NCI-H2196 (cell line): ENCODE measurements around the gene GLYATL3.
"Not testable (repeated sequence)": the region's sequence is repeated elsewhere in the genome, so short reads cannot be mapped to it uniquely, and the experiment has no call there.

Experiments used
- DNase-seq: peaks from one replicate; lab custom pipeline; 2025; ENCODE audit not compliant: unreplicated experiment; lab: John Stamatoyannopoulos, UW

Gene GLYATL3

DNA sequence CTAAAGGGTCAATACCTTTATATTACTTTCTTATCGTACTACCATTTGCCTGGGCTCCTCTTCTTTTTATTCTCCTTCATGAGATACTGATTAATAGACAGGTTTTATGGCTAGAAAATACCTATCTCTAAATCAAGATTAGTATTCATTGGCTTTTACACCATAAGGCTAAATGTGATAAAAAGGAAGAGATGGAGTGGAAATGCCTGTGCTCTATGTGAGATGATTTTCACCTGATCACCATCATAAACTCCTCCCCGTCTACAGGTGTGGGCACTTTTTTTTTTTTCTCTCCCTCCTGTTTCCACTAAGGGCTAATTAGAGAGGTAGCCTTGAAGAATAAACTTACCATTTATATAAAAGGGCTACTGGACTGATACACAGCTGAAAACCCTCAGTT lies at the start of gene GLYATL3:
Gene GLYATL3, plus strand, starts transcription at position 301 of the 400 bp plus-strand sequence. CDS start 12,068 bp downstream, outside the sequence.
- no peak for DNase-seq

DNA sequence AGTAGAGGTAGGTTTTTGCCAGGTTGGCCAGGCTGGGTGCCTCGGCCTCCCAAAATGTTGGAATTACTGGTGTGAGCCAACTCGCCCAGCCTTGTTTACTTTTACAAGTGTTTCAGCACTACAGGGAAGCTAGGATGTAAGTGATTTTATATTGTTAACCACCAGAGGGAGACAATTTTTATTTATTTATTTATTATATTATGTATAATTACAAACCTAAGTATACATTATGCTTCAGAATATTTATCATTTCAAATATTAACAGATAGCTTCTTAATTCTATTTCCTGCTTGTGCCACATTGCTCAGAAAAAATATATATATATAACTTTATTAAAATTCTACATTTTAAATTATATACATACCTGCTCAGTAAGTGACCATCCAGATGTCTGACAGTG lies 46.5 kb upstream of the GLYATL3 start:
- no peak for DNase-seq

DNA sequence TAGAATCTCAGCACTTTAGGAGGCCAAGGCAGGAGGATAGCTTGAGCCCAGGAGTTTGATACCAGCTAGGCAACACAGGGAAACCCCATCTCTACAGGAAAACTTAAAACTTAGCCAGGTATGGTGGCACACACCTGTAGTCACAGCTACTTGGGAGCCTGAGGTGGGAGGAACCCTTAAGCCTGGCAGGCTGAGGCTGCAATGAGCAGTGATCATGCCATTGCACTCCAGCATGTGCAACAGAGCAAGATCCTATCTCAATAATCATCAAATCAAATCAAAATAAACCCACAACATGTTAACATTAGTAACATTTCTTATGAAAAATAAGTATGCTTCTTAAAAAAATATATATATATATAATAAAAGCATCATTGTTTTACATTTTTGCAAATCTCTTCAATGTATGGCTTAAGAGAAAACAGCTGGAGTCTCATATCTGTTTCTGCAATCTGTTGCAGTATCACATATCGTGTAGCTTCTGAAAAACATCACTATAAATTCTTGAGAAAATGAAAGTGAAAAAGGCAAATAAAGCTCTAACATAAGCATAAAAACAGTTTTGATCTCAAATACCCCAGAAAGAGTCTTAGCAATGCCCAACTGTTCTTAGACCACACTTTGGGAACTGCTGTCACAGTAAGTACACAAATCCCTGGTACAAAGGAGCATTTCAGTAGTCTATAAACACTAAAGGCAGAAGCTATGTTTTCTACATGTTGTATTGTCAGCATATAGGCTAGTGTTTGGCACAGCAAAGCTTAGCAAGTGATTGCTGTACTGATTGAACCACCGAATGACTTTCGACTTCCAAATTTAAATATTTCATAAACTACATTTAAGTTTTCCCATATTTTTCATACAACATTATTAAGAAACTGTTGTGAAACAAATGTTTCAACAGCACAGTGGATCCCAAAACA lies 44.7 kb upstream of the GLYATL3 start:
- DNase-seq: no peak

DNA sequence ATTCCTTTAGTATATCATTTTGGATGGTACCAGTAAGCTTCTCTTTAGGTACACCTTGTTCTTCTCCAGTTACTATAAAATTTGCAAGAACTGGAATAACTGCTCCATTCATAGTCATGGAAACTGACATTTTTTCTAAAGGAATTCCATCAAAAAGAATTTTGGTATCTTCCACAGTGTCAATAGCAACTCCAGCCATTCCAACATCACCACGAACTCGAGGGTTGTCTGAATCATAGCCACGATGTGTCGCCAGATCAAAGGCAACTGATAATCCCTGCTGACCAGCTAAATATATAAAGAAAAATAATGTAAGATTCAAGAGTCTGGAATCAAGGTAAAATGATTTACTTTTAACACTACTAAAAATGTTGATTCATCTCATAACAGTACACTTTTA lies 42.0 kb upstream of the GLYATL3 start:
- no peak for DNase-seq

DNA sequence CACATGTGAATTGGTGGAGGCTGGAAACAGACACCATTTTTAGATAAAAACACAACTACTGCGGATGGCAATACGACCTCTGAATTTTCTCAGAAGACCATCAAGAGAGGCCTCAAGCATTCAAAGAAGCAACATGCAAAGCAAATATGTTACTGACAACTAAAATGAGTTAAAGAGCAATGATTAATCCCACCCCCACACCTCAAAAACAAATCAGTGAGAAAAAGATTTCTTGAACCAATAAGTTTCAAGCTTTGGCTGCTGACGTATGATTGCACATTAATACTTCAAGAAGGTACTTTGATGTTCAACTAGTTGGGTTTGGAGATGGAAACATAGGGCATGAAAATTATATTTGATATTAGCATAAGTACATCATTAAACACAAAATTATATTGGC lies 37.7 kb upstream of the GLYATL3 start:
- no peak for DNase-seq

DNA sequence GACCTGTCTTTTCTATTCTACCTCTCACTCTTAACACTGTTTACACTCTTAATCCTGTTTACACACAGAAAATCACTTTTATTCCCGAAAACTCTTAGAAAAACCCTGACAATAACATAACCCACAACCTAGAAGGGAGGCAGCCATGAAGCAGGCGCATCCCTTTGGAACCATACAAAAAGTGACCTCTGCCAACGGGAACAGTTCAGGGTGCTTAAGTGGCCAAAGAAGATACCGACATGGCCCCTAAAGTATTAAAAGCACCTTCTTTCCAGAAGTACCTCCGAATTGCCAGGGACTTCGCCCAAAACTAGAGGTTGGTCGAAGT lies 37.2 kb upstream of the GLYATL3 start:
- no peak for DNase-seq

DNA sequence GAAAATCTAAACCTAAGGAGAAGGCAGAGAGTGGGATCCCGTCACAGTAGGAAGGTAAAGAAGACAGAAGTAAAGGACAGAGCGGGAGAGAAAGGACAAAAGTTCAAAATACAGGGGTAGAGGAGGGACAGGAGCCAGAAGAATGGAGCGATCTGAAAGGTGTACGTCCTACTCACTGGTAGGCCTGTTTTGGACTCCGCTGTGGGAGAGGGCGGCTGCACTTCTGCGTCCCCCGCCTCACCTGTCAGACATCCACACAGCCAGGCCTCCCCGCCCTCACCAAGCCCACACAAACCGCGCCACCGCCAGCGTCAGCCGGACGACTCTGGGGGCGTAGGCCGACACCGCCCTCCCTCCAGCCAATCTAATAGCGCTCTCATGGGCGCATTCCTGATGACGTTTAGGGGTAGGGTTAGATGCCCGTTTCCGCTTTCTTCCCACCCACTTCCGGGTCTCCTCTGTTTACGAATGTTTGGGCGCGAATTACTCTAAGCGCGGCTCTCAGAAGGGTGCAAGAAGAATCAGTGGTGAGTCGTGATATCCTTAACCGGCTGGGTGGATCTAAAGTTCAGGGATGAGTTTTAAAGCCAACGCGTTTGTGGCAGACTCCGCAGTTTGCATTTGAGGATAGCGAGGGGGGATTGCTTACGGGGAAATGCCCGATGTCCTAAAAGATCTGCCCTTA lies 36.7 kb upstream of the GLYATL3 start, which contains the start of the genes CENPQ and MMUT:
Gene CENPQ, plus strand, starts transcription at position 444 of the 685 bp plus-strand sequence. CDS start 6,807 bp downstream, outside the sequence.
Gene MMUT, minus strand, starts transcription at position 327 of the 685 bp plus-strand sequence. CDS start 3,787 bp downstream, outside the sequence.
- peak; percentile 96 for DNase-seq

DNA sequence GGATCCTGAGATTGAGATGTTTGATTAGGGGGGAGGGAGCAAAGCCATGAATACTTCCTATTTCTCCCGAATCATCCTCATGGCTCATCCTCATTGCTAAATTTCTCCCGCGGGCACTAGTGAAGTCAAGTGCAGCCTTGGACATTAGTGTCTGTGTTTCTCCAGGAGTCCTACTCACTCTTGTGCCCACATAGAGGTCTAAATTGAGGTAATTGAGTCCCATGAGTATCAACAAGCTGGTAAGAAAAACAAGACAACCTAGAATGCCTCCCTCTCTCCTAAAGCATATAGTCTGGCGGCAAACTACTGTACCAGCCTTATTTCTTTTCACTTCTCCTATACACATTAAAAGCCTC lies 36.1 kb upstream of the GLYATL3 start:
- no peak for DNase-seq

DNA sequence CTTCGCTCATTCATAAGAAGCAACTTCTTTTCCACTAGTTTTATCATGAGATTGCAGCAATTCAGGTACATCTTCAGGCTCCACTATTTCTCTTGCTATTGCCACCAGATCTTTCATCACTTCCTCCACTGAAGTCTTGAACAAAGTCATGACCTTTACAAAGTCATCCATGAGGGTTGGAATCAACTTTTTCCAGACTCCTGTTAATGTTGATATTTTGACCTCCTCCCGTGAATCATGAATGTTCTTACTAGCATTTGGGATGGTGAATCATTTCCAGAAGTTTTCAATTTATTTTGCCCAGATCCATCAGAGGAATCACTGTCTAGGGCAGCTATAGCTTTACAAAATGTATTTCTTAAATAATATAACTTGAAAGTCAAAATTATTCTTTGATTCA lies 35.0 kb upstream of the GLYATL3 start:
- no peak for DNase-seq

DNA sequence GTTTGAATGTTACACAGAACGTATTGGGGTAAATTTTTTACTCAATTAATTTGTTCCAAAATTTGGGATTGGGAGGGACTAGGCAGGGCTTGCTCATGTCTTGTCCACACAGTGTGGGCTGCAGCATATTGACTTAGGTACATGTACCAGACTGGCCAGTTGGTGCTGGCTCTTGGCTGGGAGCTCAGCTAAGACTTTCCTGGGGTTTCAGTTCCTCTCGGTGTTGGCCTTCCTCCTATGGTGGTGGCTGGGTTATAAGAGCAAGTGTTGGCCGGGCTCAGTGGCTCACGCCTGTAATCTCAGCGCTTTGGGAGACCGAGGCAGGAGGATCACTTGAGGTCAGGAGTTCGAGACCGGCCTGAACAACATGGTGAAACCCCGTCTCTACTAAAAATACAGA lies 31.7 kb upstream of the GLYATL3 start:
- no peak for DNase-seq

DNA sequence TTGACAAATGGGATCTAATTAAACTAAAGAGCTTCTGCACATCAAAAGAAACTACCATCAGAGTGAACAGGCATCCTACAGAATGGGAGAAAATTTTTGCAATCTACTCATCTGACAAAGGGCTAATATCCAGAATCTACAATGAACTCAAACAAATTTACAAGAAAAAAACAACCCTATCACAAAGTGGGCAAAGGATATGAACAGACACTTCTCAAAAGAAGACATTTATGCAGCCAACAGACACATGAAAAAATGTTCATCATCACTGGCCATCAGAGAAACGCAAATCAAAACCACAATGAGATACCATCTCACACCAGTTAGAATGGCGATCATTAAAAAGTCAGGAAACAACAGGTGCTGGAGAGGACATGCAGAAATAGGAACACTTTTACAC lies 23.2 kb upstream of the GLYATL3 start:
- DNase-seq: not testable (repeated sequence)

DNA sequence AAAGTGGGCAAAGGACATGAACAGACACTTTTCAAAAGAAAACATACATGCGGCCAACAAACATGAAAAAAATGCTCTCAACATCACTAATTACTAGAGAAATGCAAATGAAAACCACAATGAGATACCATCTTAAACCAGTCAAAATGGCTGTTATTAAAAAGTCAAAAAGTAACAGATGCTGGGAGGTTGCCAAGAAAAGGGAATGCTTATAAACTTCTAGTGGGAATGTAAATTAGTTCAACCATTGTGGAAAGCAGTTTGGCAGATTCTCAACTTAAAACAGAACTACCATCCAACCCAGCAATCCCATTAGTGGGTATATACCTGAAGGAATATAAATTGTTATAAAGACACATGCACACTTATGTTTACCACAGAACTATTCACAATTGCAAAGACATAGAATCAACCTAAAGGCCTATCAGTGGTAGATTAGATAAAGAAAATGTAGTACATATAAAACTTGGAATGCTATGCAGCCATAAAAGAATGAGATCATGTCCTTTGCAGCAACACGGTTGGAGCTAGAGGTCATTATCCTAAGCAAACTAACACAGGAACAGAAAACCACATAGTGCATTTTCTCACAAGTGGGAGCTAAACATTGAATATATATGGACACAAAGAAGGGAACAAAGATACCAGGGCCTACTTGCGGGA lies 20.3 kb upstream of the GLYATL3 start:
- DNase-seq: no peak

DNA sequence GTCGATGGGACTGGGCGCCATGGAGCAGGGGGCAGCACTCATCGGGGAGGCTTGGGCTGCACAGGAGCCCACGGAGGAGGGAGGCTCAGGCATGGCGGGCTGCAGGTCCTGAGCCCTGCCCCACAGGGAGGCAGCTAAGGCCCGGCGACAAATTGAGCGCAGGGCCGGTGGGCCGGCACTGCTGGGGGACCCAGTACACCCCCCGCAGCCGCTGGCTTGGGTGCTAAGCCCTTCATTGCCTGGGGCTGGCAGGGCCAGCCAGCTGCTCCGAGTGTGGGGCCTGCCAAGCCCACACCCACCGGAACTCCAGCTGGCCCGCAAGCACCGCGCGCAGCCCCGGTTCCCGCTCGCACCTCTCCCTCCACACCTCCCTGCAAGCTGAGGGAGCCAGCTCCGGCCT lies 17.9 kb upstream of the GLYATL3 start:
- DNase-seq: not testable (repeated sequence)

DNA sequence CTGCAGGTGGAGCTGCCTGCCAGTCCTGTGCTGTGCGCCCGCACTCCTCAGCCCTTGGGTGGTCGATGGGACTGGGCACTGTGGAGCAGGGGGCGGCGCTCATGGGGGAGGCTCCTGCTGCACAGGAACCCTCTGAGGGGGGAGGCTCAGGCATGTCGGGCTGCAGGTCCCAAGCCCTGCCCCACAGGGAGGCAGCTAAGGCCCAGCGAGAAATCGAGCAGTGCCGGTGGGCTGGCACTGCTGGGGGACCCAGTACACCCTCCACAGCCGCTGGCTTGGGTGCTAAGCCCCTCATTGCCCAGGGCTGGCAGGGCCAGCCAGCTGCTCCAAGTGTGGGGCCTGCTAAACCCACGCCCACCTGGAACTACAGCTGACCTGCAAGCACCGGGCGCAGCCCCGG lies 16.3 kb upstream of the GLYATL3 start:
- DNase-seq: not testable (repeated sequence)

DNA sequence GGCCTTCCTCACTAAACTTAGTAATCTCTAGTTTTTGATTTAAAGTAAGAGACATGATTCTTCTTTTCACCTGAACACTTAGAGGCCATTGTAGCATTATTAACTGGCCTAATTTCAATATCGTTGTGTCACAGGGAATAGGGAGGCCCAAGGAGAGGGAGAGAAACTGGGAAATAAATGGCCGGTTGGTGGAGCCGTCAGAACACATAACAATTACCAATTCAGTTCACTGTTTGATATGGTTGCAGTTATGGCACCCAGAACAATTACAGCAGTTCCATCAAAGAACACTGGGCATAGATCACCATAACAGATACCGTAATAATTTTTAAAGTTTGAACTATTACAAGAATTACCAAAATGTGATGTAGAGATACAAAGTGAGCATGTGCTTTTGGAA lies 9.1 kb upstream of the GLYATL3 start:
- no peak for DNase-seq

DNA sequence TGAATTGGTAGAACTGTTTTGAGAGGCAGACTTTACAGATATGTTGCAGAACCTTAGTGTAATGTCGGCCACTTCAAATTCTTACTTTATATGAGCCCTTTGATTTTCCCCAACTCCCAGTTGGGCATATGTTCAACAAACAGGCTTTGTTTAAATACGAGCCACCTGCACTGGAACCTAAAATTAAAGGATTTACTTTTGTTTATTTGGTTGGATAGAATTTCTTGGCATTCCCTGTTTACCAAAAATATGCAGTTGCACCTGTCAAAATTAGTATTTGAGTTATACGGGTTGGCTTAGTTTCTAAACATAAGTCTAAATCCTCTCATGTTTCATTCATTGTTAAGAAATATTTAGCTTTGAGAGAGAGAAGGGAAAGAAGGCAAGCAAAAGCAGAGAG lies 2.4 kb upstream of the GLYATL3 start:
- peak; percentile 52 for DNase-seq

DNA sequence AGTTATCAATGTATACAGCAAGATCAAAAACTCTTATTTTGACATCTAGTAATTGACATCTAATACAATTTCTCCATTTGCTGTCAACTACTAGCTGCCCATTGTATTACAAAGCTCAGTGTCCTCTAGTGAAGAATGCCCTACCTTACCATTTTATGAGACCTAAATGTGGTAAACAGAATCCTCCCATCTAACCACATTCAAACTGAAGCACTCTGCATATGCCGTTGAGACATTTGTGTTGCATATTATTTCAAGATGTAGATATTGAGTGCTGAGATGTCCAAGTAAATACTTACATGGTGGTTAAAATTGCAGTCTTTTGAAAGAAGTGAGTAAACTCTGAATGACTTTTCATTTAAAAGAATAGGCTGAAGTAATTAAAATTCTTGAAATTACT lies 597 bp upstream of the GLYATL3 start:
- DNase-seq: peak; percentile 15

DNA sequence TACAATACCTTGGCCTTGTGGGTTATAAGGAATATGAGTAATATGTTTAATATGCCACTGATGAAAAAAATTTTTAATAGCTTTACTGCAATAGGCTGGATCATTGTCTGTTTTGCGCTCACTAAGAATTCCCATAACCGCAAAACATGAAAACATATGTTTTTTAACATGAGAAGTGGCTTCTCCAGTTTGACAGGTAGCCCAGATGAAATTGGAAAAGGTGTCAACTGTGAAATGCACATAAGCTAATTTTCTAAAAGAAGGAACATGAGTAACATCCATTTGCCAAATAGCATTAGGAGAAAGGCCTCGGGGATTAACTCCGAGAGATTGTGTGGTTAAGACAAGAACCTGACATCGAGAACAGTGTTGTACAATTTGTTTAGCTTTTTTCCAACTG lies 4.9 kb downstream of the GLYATL3 start:
- DNase-seq: no peak

DNA sequence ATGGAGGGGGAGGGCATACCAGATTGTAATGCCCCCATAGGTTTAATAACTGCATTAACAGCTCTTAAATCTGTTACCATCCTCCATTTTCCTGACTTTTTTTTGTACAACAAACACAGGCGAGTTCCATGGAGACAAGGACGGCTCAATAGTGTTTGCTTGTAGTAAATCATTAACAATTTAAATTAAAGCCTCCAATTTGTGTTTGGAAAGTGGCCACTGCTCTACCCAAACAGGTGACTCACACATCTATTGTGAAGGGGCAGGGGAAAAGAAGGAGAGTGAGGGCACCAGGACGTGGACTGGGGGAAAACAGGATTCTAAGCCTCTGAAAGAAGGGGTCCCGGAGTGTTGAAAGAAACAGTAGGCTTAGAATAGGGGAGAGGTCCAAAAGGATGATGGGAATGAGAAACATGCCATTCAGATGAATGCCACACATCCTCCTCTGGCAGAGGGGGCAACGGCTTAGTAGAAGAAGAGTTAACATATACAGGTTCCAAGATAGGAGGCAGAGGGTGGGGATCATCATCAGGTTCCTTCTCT lies 6.9 kb downstream of the GLYATL3 start:
- no peak for DNase-seq

DNA sequence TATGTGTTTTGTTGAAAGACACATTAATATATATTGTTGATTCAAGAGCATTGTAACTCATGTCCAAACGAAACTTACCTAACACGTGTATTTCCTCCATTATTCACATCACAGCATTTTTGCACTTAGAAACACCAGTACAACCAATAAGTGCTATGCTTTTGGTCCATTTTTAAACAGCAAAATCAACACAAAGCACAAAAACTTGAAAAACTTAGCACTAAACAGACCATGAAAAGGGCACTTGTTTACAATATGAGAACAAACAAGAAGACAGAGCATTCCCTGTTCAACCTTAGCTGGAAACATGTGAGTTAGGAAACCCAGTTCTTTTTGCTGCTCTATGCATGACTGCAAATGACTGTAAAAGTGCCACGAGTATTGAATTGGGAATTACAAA lies 9.6 kb downstream of the GLYATL3 start:
- DNase-seq: no peak
